Stimulated activated CD8-positive, alpha-beta memory T cell treated with anti-CD3 and anti-CD28 coated beads, Interleukin-15, amount 100 ng/mL, for 1 hour (primary cell): ENCODE results near the gene KMT2D.
"Not testable (repeated sequence)": the region's sequence is repeated elsewhere in the genome, so short reads cannot be mapped to it uniquely, and the experiment has no call there.

ENCODE experiments used
- DNase-seq: peaks from one replicate; pipeline ENCODE4 v3.0.0-alpha.2; 2020; ENCODE audit warnings: low read depth

KMT2D gene

GRCh38 chr12:49088150-49088931 lies 27.7 kb upstream of the KMT2D start:
- peak; percentile 42 for DNase-seq

- DNase-seq = no peak
Measured at GRCh38 chr12:49086116-49086515, 25.5 kb upstream of the KMT2D start.

GRCh38 chr12:49084438-49084837 lies 23.8 kb upstream of the KMT2D start:
- no peak for DNase-seq

GRCh38 chr12:49079793-49080192 lies 19.2 kb upstream of the KMT2D start:
- no peak for DNase-seq

GRCh38 chr12:49070971-49071370 lies 10.4 kb upstream of the KMT2D start:
- DNase-seq = no peak

GRCh38 chr12:49069507-49070346 lies 9.1 kb upstream of the KMT2D start, which contains the start of gene RHEBL1:
Gene RHEBL1, minus strand, starts transcription at chr12:49069979. Its CDS starts 194 bp downstream, at chr12:49069785.
- peak; percentile 91 for DNase-seq

GRCh38 chr12:49068879-49069506 lies 8.4 kb upstream of the KMT2D start:
- DNase-seq = no peak

GRCh38 chr12:49066120-49066519 lies 5.5 kb upstream of the KMT2D start:
- DNase-seq = no peak

GRCh38 chr12:49064767-49065152 lies 4.2 kb upstream of the KMT2D start:
- DNase-seq = no peak

- DNase-seq = not testable (repeated sequence)
Measured at GRCh38 chr12:49061916-49062315, 1.3 kb upstream of the KMT2D start.

GRCh38 chr12:49061157-49061650 lies 610 bp upstream of the KMT2D start:
- no peak for DNase-seq

GRCh38 chr12:49059299-49060171 lies 1.1 kb downstream of the KMT2D start:
- no peak for DNase-seq

- no peak for DNase-seq
Measured at GRCh38 chr12:49059045-49059298, 1.6 kb downstream of the KMT2D start.

GRCh38 chr12:49058366-49059044 lies 2.1 kb downstream of the KMT2D start:
- no peak for DNase-seq

GRCh38 chr12:49057888-49058287 lies 2.7 kb downstream of the KMT2D start:
- DNase-seq = no peak

- peak; percentile 22 for DNase-seq
Measured at GRCh38 chr12:49055978-49056754, 4.4 kb downstream of the KMT2D start.

GRCh38 chr12:49055092-49055491 lies 5.5 kb downstream of the KMT2D start:
- DNase-seq = no peak

- DNase-seq = no peak
Measured at GRCh38 chr12:49054524-49054923, 6.1 kb downstream of the KMT2D start.

- no peak for DNase-seq
Measured at GRCh38 chr12:49054096-49054495, 6.5 kb downstream of the KMT2D start.

- no peak for DNase-seq
Measured at GRCh38 chr12:49052451-49053208, 8.0 kb downstream of the KMT2D start.
